ENCODE measurements around the gene RTL10.

Gene RTL10

GRCh38 chr22:19827341-19828034 lies 27.2 kb downstream of the RTL10 start:
- H4K20me1 ChIP-seq (ENCODE audit: control insufficient read depth, insufficient read depth, low read depth, low read length), result no peaks in the 10 kb centered on the region
- H3K9me3 ChIP-seq (ENCODE audit: control insufficient read depth, insufficient read depth, low read length), result no peaks in the 10 kb centered on the region
- no peak overlapping the region for H3K27ac ChIP-seq (ENCODE audit: low read depth, low read length)
- no peaks in the 10 kb centered on the region for H3K27me3 ChIP-seq (ENCODE audit: control insufficient read depth, low read length)
- H3K4me2 ChIP-seq (ENCODE audit: low read length), result no peak overlapping the region
- H3K4me3 ChIP-seq (ENCODE audit: low read length), result no peak overlapping the region
- TF ChIP-seq, protein P1, sequence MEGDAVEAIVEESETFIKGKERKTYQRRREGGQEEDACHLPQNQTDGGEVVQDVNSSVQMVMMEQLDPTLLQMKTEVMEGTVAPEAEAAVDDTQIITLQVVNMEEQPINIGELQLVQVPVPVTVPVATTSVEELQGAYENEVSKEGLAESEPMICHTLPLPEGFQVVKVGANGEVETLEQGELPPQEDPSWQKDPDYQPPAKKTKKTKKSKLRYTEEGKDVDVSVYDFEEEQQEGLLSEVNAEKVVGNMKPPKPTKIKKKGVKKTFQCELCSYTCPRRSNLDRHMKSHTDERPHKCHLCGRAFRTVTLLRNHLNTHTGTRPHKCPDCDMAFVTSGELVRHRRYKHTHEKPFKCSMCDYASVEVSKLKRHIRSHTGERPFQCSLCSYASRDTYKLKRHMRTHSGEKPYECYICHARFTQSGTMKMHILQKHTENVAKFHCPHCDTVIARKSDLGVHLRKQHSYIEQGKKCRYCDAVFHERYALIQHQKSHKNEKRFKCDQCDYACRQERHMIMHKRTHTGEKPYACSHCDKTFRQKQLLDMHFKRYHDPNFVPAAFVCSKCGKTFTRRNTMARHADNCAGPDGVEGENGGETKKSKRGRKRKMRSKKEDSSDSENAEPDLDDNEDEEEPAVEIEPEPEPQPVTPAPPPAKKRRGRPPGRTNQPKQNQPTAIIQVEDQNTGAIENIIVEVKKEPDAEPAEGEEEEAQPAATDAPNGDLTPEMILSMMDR (IDR thresholded peaks at IDR 0.05; ENCODE audit: low read depth, low read length, poor library complexity, severe bottlenecking), result no peak
- no peak for TF ChIP-seq EZH2phosphoT487 (IDR thresholded peaks at IDR 0.05; ENCODE audit: borderline replicate concordance, low read length)
- peaks cover 7% of the 10 kb centered on the region for H3K79me2 ChIP-seq (ENCODE audit: control insufficient read depth, low read length)
- peaks cover 5% of the 10 kb centered on the region for H3K4me1 ChIP-seq (ENCODE audit: control insufficient read depth, low read length)
- no peaks in the 10 kb centered on the region for H3K36me3 ChIP-seq (ENCODE audit: control insufficient read depth, low read length)
- no peaks in the 10 kb centered on the region for H3F3A ChIP-seq (ENCODE audit: control insufficient read depth, insufficient read depth)
- no peaks in the 10 kb centered on the region for H3K9me2 ChIP-seq (replicated peaks; ENCODE audit: control insufficient read depth, low read length)

- Histone ChIP-seq H3K4me2 (ENCODE audit: low read length) (no peak overlapping the region), H3F3A (ENCODE audit: control insufficient read depth, insufficient read depth) (no peaks in the 10 kb centered on the region), H3K27ac (ENCODE audit: low read depth, low read length) (no peak overlapping the region), H3K9me2 (replicated peaks; ENCODE audit: control insufficient read depth, low read length) (no peaks in the 10 kb centered on the region), H3K27me3 (ENCODE audit: control insufficient read depth, low read length) (no peaks in the 10 kb centered on the region), H3K9me3 (ENCODE audit: control insufficient read depth, insufficient read depth, low read length) (no peaks in the 10 kb centered on the region), H4K20me1 (ENCODE audit: control insufficient read depth, insufficient read depth, low read depth, low read length) (no peaks in the 10 kb centered on the region), H3K36me3 (ENCODE audit: control insufficient read depth, low read length) (no peaks in the 10 kb centered on the region), H3K4me1 (ENCODE audit: control insufficient read depth, low read length) (no peaks in the 10 kb centered on the region), H3K4me3 (ENCODE audit: low read length) (no peak overlapping the region), H3K79me2 (ENCODE audit: control insufficient read depth, low read length) (peaks cover 3% of the 10 kb centered on the region; the same call in 1 of the 2 replicates)
- no peak for TF ChIP-seq EZH2phosphoT487 (IDR thresholded peaks at IDR 0.05; ENCODE audit: borderline replicate concordance, low read length)
- TF ChIP-seq, protein P1 (IDR thresholded peaks at IDR 0.05; ENCODE audit: low read depth, low read length, poor library complexity, severe bottlenecking), result no peak
Observed at GRCh38 chr22:19826619-19826950, 28.1 kb downstream of the RTL10 start.

GRCh38 chr22:19825904-19826618 lies 28.6 kb downstream of the RTL10 start:
- Histone ChIP-seq H3F3A (ENCODE audit: control insufficient read depth, insufficient read depth) (no peaks in the 10 kb centered on the region), H3K27me3 (ENCODE audit: control insufficient read depth, low read length) (no peaks in the 10 kb centered on the region), H3K79me2 (ENCODE audit: control insufficient read depth, low read length) (peaks cover 3% of the 10 kb centered on the region; the same call in 1 of the 2 replicates), H3K36me3 (ENCODE audit: control insufficient read depth, low read length) (no peaks in the 10 kb centered on the region), H3K27ac (ENCODE audit: low read depth, low read length) (no peak overlapping the region), H3K4me3 (ENCODE audit: low read length) (no peak overlapping the region), H4K20me1 (ENCODE audit: control insufficient read depth, insufficient read depth, low read depth, low read length) (no peaks in the 10 kb centered on the region), H3K9me3 (ENCODE audit: control insufficient read depth, insufficient read depth, low read length) (no peaks in the 10 kb centered on the region), H3K4me2 (ENCODE audit: low read length) (no peak overlapping the region), H3K9me2 (replicated peaks; ENCODE audit: control insufficient read depth, low read length) (no peaks in the 10 kb centered on the region), H3K4me1 (ENCODE audit: control insufficient read depth, low read length) (no peaks in the 10 kb centered on the region)
- no peak for TF ChIP-seq EZH2phosphoT487 (IDR thresholded peaks at IDR 0.05; ENCODE audit: borderline replicate concordance, low read length)
- TF ChIP-seq, protein P1 (IDR thresholded peaks at IDR 0.05; ENCODE audit: low read depth, low read length, poor library complexity, severe bottlenecking), result no peak
